Measurements from ENCODE around the gene PCSK6.

The PCSK6 gene

DNA sequence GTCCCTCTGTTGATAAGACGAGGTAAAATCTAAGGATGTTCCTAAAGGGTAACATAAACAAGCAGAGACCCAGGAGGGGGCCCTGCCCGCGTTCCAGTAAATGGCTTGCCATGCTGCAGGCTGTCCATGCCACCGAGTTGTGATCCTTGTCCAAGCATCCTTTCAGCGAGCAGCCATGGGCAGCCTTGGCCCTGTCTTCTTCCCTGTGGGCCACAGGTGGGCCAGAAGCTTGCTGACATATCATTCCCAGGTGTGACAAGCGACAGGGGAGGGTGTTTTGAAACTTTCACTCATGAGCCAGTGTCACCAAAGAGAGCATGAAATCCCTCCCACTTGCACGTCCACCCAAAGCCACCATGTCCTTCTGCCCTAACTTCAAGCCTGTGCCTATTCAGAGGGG lies 53.7 kb downstream of the PCSK6 start:
- TF ChIP-seq TOX (CRISPR knock-in tag; IDR thresholded peaks at IDR 0.05; ENCODE audit: borderline replicate concordance): no peak
- TF ChIP-seq RARB (CRISPR knock-in tag; IDR thresholded peaks at IDR 0.05): no peak
- TF ChIP-seq PPARA (CRISPR knock-in tag; IDR thresholded peaks at IDR 0.05; ENCODE audit: borderline replicate concordance): no peak
- TF ChIP-seq, protein P1, sequence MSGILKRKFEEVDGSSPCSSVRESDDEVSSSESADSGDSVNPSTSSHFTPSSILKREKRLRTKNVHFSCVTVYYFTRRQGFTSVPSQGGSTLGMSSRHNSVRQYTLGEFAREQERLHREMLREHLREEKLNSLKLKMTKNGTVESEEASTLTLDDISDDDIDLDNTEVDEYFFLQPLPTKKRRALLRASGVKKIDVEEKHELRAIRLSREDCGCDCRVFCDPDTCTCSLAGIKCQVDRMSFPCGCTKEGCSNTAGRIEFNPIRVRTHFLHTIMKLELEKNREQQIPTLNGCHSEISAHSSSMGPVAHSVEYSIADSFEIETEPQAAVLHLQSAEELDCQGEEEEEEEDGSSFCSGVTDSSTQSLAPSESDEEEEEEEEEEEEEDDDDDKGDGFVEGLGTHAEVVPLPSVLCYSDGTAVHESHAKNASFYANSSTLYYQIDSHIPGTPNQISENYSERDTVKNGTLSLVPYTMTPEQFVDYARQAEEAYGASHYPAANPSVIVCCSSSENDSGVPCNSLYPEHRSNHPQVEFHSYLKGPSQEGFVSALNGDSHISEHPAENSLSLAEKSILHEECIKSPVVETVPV (CRISPR knock-in tag; IDR thresholded peaks at IDR 0.05): no peak
- TF ChIP-seq ARNTL (CRISPR knock-in tag; IDR thresholded peaks at IDR 0.05; ENCODE audit: borderline replicate concordance, low read depth): no peak
- no peak for TF ChIP-seq TCF4 (CRISPR knock-in tag; IDR thresholded peaks at IDR 0.05; ENCODE audit: borderline replicate concordance)
- no peak for TF ChIP-seq ZFP3 (CRISPR knock-in tag; IDR thresholded peaks at IDR 0.05)
- TF ChIP-seq GLIS3 (CRISPR knock-in tag; IDR thresholded peaks at IDR 0.05): no peak
- no peak for TF ChIP-seq OSR1 (CRISPR knock-in tag; IDR thresholded peaks at IDR 0.05)
- TF ChIP-seq ISL1 (CRISPR knock-in tag; IDR thresholded peaks at IDR 0.05): no peak
- TF ChIP-seq, protein P2, sequence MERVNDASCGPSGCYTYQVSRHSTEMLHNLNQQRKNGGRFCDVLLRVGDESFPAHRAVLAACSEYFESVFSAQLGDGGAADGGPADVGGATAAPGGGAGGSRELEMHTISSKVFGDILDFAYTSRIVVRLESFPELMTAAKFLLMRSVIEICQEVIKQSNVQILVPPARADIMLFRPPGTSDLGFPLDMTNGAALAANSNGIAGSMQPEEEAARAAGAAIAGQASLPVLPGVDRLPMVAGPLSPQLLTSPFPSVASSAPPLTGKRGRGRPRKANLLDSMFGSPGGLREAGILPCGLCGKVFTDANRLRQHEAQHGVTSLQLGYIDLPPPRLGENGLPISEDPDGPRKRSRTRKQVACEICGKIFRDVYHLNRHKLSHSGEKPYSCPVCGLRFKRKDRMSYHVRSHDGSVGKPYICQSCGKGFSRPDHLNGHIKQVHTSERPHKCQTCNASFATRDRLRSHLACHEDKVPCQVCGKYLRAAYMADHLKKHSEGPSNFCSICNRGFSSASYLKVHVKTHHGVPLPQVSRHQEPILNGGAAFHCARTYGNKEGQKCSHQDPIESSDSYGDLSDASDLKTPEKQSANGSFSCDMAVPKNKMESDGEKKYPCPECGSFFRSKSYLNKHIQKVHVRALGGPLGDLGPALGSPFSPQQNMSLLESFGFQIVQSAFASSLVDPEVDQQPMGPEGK (CRISPR knock-in tag; IDR thresholded peaks at IDR 0.05; ENCODE audit: borderline replicate concordance): no peak
- TF ChIP-seq, protein P3, sequence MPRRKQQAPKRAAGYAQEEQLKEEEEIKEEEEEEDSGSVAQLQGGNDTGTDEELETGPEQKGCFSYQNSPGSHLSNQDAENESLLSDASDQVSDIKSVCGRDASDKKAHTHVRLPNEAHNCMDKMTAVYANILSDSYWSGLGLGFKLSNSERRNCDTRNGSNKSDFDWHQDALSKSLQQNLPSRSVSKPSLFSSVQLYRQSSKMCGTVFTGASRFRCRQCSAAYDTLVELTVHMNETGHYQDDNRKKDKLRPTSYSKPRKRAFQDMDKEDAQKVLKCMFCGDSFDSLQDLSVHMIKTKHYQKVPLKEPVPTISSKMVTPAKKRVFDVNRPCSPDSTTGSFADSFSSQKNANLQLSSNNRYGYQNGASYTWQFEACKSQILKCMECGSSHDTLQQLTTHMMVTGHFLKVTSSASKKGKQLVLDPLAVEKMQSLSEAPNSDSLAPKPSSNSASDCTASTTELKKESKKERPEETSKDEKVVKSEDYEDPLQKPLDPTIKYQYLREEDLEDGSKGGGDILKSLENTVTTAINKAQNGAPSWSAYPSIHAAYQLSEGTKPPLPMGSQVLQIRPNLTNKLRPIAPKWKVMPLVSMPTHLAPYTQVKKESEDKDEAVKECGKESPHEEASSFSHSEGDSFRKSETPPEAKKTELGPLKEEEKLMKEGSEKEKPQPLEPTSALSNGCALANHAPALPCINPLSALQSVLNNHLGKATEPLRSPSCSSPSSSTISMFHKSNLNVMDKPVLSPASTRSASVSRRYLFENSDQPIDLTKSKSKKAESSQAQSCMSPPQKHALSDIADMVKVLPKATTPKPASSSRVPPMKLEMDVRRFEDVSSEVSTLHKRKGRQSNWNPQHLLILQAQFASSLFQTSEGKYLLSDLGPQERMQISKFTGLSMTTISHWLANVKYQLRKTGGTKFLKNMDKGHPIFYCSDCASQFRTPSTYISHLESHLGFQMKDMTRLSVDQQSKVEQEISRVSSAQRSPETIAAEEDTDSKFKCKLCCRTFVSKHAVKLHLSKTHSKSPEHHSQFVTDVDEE (CRISPR knock-in tag; IDR thresholded peaks at IDR 0.05): no peak
- no peak for TF ChIP-seq ZNF70 (CRISPR knock-in tag; IDR thresholded peaks at IDR 0.05)
- TF ChIP-seq ESRRG (CRISPR knock-in tag; IDR thresholded peaks at IDR 0.05): no peak
- TF ChIP-seq ZFP30 (CRISPR knock-in tag; IDR thresholded peaks at IDR 0.05): no peak
- no peak for TF ChIP-seq ZNF565 (CRISPR knock-in tag; conservative IDR thresholded peaks at IDR 0.05; ENCODE audit: low read depth)
- TF ChIP-seq SNAI2 (CRISPR knock-in tag; IDR thresholded peaks at IDR 0.05): no peak
- no peak for TF ChIP-seq CSDC2 (CRISPR knock-in tag; IDR thresholded peaks at IDR 0.05)
- ATAC-seq: no peak

DNA sequence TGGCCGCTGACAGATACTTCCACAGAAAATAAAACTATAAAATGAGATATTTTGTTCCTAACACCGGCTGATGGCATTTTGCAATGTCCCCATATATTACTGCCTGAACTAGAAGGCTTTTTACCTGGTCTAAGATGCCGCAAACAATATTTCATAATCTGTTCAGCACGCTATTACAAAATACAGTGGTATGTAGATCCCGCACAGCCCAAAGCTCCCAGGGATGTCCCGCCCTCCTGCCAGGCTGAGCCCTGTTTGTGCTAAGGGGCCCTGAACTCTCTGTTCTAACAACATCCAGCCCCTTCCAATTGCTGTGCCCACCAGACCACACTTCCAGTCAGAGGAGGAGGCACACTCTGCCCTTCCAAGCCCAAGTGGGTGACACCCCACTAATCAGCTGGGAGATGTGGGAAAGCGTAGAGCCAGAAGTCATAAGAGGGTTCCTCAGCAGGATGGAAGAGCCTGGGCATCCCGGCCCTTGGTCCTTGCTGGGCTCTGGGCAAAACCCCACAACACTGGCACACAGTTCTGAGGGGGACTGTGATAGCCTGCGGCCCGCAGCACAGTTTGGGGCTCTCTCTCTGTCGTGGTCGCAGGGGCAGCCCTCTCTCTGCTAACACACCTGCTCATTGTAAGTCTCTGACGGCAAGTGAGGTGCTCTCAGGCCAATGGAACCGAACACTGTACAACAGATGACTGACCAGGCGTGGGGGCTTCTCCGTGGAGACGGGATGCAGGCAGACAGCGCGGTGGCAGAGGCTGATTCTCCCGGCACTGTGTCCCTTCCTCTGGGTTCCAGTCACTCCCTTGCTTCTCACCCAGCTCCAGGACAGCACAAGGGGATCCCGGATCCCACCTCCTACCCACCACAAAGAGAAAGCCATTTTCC lies 55.2 kb downstream of the PCSK6 start:
- ATAC-seq: no peak
- TF ChIP-seq, protein P1 (CRISPR knock-in tag; IDR thresholded peaks at IDR 0.05): no peak
- TF ChIP-seq BACH2 (CRISPR knock-in tag; IDR thresholded peaks at IDR 0.05; ENCODE audit: borderline replicate concordance) (no peak), OSR1 (CRISPR knock-in tag; IDR thresholded peaks at IDR 0.05) (no peak), SNAI2 (CRISPR knock-in tag; IDR thresholded peaks at IDR 0.05) (no peak)
- TF ChIP-seq, protein P3 (CRISPR knock-in tag; IDR thresholded peaks at IDR 0.05): no peak

Data from SK-N-SH treated with all-trans-retinoic acid at 6 μM for 48 hours (cell line).